HG02885 (cell line): ENCODE results near the gene RDH13.
"Not testable (repeated sequence)": the region's sequence is repeated elsewhere in the genome, so short reads cannot be mapped to it uniquely, and the experiment has no call there.

Experiments used
- ATAC-seq: cut with Tn5 transposase; IDR thresholded peaks from one replicate; pipeline ENCODE4 v1.9.1; 2021; ENCODE audit warnings: mild to moderate bottlenecking; ENCODE audit not compliant: unreplicated experiment, poor library complexity

RDH13 gene

DNA sequence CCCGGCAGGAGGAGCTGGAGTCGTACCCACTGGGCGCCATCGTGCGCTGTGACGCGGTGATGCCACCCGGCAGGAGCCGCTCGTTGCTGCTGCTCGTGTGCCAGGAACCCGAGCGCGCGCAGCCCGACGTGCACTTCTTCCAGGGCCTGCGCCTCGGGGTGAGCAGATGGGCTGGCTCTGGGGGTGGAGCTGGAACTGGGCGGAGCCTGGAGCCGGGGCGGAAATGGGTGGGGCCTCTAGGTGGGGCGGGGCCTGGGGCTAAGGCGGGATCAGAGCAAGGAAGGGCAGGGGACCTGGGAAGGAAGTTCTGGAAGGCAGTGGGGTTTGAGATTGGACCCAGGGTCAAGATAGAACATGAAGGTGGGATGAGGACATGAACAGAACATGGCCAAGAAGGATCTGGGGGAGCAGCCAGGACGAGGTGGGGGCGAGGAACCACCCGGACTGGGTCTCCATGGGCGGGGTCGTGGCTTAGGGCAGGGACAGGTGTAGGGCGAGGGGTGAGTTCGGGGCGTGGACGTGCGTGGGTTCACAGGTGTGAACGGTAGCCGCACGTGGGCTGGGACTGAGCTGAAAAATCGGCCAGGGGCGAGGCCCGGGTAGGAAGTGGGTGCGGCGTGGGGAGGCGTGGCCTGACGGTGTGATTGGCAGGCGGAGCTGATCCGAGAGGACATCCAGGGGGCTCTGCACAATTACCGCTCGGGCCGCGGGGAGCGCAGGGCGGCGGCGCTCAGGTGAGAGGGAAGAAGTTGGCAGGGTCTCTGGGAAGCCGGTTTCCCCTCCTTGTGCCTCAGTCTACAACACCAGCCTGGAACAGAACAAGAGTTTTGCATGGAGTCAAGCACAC lies 17.4 kb upstream of the RDH13 start:
- ATAC-seq = peak; percentile 57

DNA sequence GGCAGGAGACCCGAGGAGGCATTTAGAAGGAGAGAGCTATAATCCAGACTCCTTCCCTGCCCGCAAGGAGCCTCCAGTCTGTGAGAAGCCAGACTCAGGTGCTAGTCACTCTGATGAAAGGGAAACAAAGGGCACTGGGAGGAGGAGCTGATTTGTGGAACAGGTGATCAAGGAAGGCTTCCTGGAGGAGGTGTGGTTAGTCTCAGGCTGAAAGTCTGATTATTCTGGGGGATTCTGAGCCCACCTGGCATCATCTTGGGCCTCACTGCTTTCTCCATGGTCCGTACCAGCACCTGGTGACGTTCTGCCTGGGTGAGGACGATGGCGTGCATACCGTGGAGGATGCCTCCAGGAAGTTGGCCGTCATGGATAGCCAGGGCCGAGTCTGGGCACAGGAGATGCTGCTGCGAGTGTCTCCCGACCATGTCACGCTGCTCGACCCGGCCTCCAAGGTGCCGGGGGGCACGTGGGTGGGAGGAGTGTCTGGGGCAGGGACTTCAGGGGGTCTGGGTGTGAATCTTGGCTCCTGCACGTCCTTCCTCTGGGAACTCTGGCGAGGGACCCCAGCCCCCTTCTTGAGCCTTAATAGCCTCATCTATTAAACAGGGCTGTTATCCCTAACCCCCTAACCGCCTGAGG lies 16.6 kb upstream of the RDH13 start:
- no peak for ATAC-seq

GRCh38 chr19:55078996-55079395 lies 16.0 kb upstream of the RDH13 start:
- ATAC-seq = no peak

DNA sequence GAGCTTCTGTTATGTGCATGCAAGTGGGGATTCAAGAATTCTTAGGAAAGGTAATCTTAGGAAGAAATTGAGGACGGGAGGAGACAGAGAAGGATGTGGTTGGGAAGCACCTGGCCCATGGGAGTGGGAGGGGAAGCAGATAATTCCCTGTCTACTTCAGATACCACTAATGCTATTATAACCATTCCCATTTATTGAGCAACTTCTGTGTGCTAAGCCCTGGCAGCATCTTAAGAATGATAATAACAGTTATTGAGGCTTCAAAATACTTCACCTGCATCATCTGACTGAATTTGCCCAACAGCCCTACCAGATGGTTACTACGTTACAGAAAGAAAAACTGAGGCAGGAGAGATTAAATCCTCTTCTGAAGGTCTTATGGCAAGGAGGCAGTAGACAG lies 14.2 kb upstream of the RDH13 start:
- no peak for ATAC-seq

- ATAC-seq = no peak
These were observed 13.4 kb upstream of the RDH13 start for GRCh38 chr19:55076321-55076720.

GRCh38 chr19:55075371-55075998 lies 12.5 kb upstream of the RDH13 start, which contains the start of gene EPS8L1:
TSS of gene EPS8L1 (plus strand) at chr19:55075869. CDS start at chr19:55076445, 576 bp downstream.
- no peak for ATAC-seq

DNA sequence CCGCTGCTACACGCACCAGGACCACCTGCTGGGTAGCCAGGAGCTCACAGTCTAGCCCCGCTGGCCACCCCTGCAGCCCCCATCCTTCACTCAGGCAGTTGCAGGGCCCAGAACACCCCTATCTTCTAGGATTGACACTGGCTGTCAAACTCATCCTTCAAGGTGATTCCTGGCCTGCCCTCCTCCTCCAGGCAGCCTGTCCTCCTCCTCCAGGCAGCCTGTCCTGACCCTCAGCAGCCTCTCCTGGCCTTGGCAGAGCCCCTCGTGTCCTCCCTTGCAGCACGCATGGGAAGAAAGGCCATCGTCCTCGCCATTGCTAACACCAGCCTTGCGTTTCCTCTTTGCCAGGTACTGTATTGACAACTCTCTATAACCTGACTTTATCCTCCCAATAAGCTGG lies 9.0 kb upstream of the RDH13 start:
- no peak for ATAC-seq

DNA sequence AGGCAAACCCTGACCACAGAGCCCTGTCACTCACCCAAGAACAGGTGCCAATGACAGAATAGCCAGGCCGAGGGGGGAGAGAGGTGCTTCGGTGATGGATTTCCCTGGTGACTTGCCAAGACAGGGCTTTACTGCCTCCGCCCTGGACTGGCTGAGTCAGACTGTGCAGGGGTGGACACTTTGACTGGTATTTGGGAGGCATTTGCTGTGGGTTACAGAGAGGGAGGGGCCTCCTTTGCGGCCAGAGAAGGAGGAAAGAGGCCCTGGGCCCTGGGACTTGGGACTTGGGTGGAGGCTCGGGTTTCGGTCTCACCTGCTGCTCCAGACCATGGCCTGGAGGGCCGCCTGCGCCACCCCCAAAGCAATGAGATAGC lies 8.2 kb upstream of the RDH13 start:
- peak; percentile 47 for ATAC-seq

DNA sequence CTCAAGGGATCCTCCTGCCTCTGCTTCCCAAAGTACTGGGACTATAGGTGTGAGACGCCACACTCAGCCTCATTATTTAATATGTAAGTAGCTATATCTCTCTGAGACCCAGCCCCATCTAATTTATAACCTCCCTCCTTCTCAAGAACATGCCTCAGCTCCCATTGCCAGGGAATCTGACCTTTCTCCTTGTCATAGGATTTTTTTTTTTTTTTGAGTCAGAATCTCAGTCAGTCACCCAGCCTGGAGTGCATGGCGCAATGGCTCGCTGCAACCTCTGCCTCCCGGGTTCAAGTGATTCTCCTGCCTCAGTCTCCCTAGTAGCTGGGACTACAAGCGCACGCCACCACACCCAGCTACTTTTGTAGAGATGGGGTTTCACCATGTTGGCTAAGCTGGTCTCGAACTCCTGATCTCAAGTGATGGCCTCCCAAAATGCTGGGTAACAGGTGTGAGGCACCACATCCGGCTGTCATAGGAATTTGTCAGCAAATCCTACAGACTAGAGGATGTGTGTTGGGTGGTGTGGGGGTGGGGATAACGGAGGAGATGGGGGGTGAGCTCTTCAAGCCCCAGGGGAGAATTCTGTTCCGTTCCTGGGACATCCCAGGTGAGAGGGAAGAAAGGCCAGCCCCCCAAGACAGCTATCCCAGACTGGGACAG lies 7.6 kb upstream of the RDH13 start:
- ATAC-seq = no peak

DNA sequence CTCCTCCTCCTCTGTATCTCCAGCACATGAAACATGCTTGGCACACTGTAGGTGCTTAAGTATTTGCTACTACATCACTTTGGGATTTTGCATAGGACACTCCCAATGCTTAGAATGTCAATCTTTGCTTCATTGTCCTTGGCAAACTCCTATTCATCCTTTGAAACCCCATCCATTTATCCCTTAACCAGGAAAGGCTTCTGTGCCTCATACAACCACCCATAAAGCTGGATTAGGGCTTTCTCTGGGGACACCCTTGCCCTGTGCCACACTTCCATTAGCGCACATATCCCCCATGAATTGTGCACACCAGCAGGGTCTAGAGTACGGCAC lies 6.9 kb upstream of the RDH13 start:
- ATAC-seq = no peak

GRCh38 chr19:55068950-55069864 lies 6.3 kb upstream of the RDH13 start:
- no peak for ATAC-seq

- ATAC-seq = no peak
These were observed 4.9 kb upstream of the RDH13 start for GRCh38 chr19:55067869-55068268.

DNA sequence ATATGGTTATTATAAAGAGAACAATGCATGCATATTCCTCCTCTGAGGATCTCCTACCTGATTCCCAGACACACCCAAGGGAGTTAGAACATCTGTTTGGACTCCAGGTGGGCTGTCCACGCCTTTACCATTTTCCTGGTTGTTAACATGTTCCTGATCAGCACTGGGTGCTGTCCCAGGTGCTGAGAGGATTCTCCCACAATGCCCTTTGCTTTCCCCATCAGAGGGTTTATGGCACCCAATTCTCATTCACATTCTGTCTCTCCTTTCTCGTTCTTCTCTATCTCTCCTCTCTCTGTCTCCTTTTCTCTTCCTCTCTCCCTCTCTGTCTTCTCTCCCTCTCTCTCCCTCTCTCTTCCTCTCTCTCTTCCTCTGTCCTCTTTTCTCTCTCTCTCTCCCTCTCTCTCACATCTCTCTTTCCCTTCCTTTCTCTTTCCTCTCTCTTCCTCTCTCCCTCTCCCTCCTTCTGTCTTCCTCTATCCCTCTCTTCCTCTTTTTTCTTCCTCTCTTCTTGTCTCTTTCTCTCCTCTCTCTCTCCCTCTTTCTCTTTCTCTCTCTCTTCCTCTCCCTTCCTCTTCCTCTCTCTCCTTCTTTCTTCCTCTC lies 3.3 kb upstream of the RDH13 start:
- no peak for ATAC-seq

- ATAC-seq = not testable (repeated sequence)
These were observed 2.6 kb upstream of the RDH13 start for GRCh38 chr19:55065516-55065915.

DNA sequence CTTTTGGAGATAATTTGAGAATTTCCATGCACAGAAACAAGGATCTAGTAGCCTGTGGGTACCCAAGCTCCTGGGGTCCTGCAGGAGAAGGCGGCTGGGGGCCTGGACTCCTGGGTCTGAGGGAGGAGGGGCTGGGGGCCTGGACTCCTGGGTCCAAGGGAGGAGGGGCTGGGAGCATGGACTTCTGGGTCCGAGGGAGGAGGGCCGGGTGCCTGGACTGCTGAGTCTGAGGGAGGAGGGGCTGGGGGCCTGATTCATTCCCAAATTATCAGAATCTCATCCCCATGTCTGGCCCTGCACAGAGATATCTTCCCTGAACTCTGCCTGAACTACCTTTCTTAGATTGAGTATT lies 520 bp upstream of the RDH13 start:
- no peak for ATAC-seq

DNA sequence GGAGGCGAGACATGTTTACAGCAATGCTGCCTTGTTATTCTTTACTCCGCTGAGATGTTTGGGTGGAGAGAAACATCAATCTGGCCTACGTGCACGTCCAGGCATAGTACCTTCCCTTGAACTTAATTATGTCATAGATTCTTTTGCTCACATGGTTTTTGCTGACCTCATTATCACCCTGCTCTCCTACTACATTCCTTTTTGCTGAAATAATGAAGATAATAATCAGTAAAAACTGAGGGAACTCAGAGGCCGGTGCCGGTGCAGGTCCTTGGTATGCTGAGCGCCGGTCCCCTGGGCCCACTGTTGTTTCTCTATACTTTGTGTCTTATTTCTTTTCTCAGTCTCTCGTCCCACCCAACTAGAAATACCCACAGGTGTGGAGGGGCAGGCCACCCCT lies 2.7 kb downstream of the RDH13 start:
- ATAC-seq = not testable (repeated sequence)

GRCh38 chr19:55058781-55059610 lies 4.0 kb downstream of the RDH13 start:
- ATAC-seq = no peak

DNA sequence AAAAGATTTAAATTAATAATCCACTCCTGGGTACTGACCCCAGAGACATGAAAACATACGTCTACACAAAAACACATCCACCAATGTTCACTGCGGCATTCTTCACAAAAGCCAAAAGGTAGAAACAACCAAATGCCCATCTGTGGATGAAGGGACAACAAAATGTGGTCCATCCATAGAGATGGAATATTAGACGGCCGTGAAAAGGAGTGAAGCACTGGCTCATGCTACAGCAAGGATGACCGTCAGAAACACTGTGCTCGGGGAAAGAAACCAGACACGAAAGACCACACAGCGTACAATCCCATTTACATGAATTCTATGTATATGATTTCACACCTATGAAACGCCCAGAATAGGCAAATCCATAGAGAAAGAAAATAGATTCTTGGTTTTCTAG lies 6.1 kb downstream of the RDH13 start:
- no peak for ATAC-seq

- no peak for ATAC-seq
These were observed 9.2 kb downstream of the RDH13 start for GRCh38 chr19:55053735-55054134.
